ENCODE results near the gene SLC9A5. TPM values are rescaled to one million over a fixed set of nuclear protein-coding genes. Genes with fewer than 3 reads are reported as not detected.

The SLC9A5 gene
- total and polyA plus RNA-seq, 9 of the 15 experiments (the other 6 are each of a cell fraction or from before 2014, with no cell fraction given) = 0.06 to 3.1 (median 1.2) TPM

GRCh38 chr16:67279296-67280089 is 30.7 kb downstream of the SLC9A5 start, which contains the start of gene PLEKHG4 (continued):
- no peak for TF ChIP-seq ZNF518B (CRISPR knock-in tag; IDR thresholded peaks at IDR 0.05)
- no peak for TF ChIP-seq SNRNP70 (optimal IDR thresholded peaks at IDR 0.05; ENCODE audit: low read depth, low read length)
- no peak for TF ChIP-seq E2F5 (CRISPR knock-in tag; IDR thresholded peaks at IDR 0.05)
- TF ChIP-seq ZNF124 (CRISPR knock-in tag; IDR thresholded peaks at IDR 0.05) = no peak
- no peak for TF ChIP-seq ZNF449 (CRISPR knock-in tag; IDR thresholded peaks at IDR 0.05)
- TF ChIP-seq NCOA4 (IDR thresholded peaks at IDR 0.05; ENCODE audit: partially characterized antibody) = no peak
- no peak for TF ChIP-seq ZBTB1 (CRISPR knock-in tag; IDR thresholded peaks at IDR 0.05; ENCODE audit: borderline replicate concordance, low read depth)
- peak; percentile 71; the same call in 1 of the 2 replicates for TF ChIP-seq GATAD2A (IDR thresholded peaks at IDR 0.05)
- no peak for TF ChIP-seq NR2C1 (IDR thresholded peaks at IDR 0.05)
- TF ChIP-seq NR2C1 (tag; IDR thresholded peaks at IDR 0.05) = no peak
- no peak for TF ChIP-seq ZNF445 (CRISPR knock-in tag; IDR thresholded peaks at IDR 0.05; ENCODE audit: low read depth)
- TF ChIP-seq ZNF75A (CRISPR knock-in tag; IDR thresholded peaks at IDR 0.05) = 0 out of 2 replicates have a peak, but pooled peaks have one; percentile 23
- peak in 1 of 2 experiments; percentile 80; a peak in 2 of 4 replicates for TF ChIP-seq ZNF639 (CRISPR knock-in tag; conservative IDR thresholded peaks at IDR 0.05 in 1 of 2, IDR thresholded peaks at IDR 0.05 in 1 of 2)
- peak; percentile 39; the same call in 1 of the 2 replicates for TF ChIP-seq ZNF12 (CRISPR knock-in tag; IDR thresholded peaks at IDR 0.05)
- no peak for TF ChIP-seq CEBPB (tag; IDR thresholded peaks at IDR 0.05)

Data from K562 (cell line).